MG63 (cell line): ENCODE measurements around the gene NRBP1. TPM values are rescaled to one million over a fixed set of nuclear protein-coding genes. Genes with fewer than 3 reads are reported as not detected.

Experiments
- DNase-seq: peaks from one replicate; pipeline ENCODE4 v3.0.0-alpha.2; 2020
- H3K27me3 ChIP-seq: fragments of 250-450 bp; sonication (Bioruptor Pico); 2 replicates; pipeline ENCODE4 v1.5.1; 2020; ENCODE audit warnings: mild to moderate bottlenecking, moderate library complexity
- H3K36me3 ChIP-seq: fragments of 250-450 bp; sonication (Bioruptor Pico); 2 replicates; pipeline ENCODE4 v1.5.1; 2020; ENCODE audit warnings: mild to moderate bottlenecking, moderate library complexity
- H3K4me3 ChIP-seq: fragments of 250-450 bp; sonication (Bioruptor Pico); 2 replicates; pipeline ENCODE4 v1.5.1; 2020; ENCODE audit warnings: mild to moderate bottlenecking, moderate library complexity
- H3K9me3 ChIP-seq: fragments of 250-450 bp; sonication (Bioruptor Pico); 2 replicates; pipeline ENCODE4 v1.5.1; 2020; ENCODE audit warnings: mild to moderate bottlenecking, moderate library complexity
- total RNA-seq: library from RNA; depleted of rRNA; stranded (reverse); fragments of >200 nt; shearing (Covaris generic); gene quantifications from 2 replicates; pipeline ENCODE4 v1.2.3, GENCODE V29; 2014; ENCODE audit warnings: low replicate concordance; rRNA removed

NRBP1 gene
- total RNA-seq, 1 experiment from 2014 or later, result 154 TPM

- Histone ChIP-seq H3K4me3 (no peak overlapping the region), H3K36me3 (peaks cover 26% of the 10 kb centered on the region), H3K27me3 (no peaks in the 10 kb centered on the region), H3K9me3 (no peaks in the 10 kb centered on the region)
- DNase-seq, result no peak
Measured at GRCh38 chr2:27448381-27448780, 19.9 kb downstream of the NRBP1 start.

- Histone ChIP-seq H3K27me3 (no peaks in the 10 kb centered on the region), H3K36me3 (peaks cover 22% of the 10 kb centered on the region), H3K4me3 (no peak overlapping the region), H3K9me3 (no peaks in the 10 kb centered on the region)
- no peak for DNase-seq
Measured at GRCh38 chr2:27451095-27451494, 22.7 kb downstream of the NRBP1 start.

GRCh38 chr2:27453968-27454367, 25.5 kb downstream of the NRBP1 start:
- H3K27me3 ChIP-seq, result no peaks in the 10 kb centered on the region
- no peak for DNase-seq
- H3K9me3 ChIP-seq, result no peaks in the 10 kb centered on the region
- peaks cover 8% of the 10 kb centered on the region for H3K36me3 ChIP-seq
- no peak overlapping the region for H3K4me3 ChIP-seq

- no peaks in the 10 kb centered on the region for H3K27me3 ChIP-seq
- H3K9me3 ChIP-seq, result no peaks in the 10 kb centered on the region
- DNase-seq, result no peak
- H3K4me3 ChIP-seq, result no peak overlapping the region
- no peaks in the 10 kb centered on the region; the same call in 1 of the 2 replicates for H3K36me3 ChIP-seq
Measured at GRCh38 chr2:27461118-27461517, 32.7 kb downstream of the NRBP1 start.

GRCh38 chr2:27464443-27464842, 36.0 kb downstream of the NRBP1 start:
- no peak overlapping the region for H3K4me3 ChIP-seq
- no peaks in the 10 kb centered on the region for H3K9me3 ChIP-seq
- DNase-seq, result no peak
- no peaks in the 10 kb centered on the region for H3K27me3 ChIP-seq
- no peaks in the 10 kb centered on the region for H3K36me3 ChIP-seq

- DNase-seq, result no peak
- no peaks in the 10 kb centered on the region for H3K9me3 ChIP-seq
- no peak overlapping the region for H3K4me3 ChIP-seq
- H3K36me3 ChIP-seq, result peaks cover 9% of the 10 kb centered on the region
- H3K27me3 ChIP-seq, result no peaks in the 10 kb centered on the region
Measured at GRCh38 chr2:27471961-27472360, 43.5 kb downstream of the NRBP1 start.

- Histone ChIP-seq H3K4me3 (no peak overlapping the region), H3K36me3 (peaks cover 11% of the 10 kb centered on the region; the same call in 1 of the 2 replicates), H3K9me3 (no peaks in the 10 kb centered on the region), H3K27me3 (no peaks in the 10 kb centered on the region)
- no peak for DNase-seq
Measured at GRCh38 chr2:27485496-27485895, 57.1 kb downstream of the NRBP1 start.

GRCh38 chr2:27489118-27489497, 60.7 kb downstream of the NRBP1 start:
- no peaks in the 10 kb centered on the region for H3K9me3 ChIP-seq
- DNase-seq, result peak; percentile 7
- H3K4me3 ChIP-seq, result peak overlapping the region; percentile 78
- no peaks in the 10 kb centered on the region for H3K27me3 ChIP-seq
- 0 out of 2 replicates have a peak, but pooled peaks cover 4% of the 10 kb centered on the region for H3K36me3 ChIP-seq

- 0 out of 2 replicates have a peak, but pooled peaks cover 1% of the 10 kb centered on the region for H3K36me3 ChIP-seq
- no peaks in the 10 kb centered on the region for H3K9me3 ChIP-seq
- H3K4me3 ChIP-seq, result peak within 1 kb of the TSS; percentile 78
- DNase-seq, result peak; percentile 96
- no peaks in the 10 kb centered on the region for H3K27me3 ChIP-seq
Measured at GRCh38 chr2:27489498-27490397, 61.3 kb downstream of the NRBP1 start, which contains the start of gene IFT172. Gene IFT172 (minus strand): TSS chr2:27489743. CDS start chr2:27489653, 90 bp downstream.

Other genes with a start within 250 kb of the NRBP1 start
- 186 and 199 TPM in 2 replicates for gene ATRAID, start 216.6 kb upstream of the NRBP1 start, total RNA-seq
- gene SLC5A6, start 216.4 kb upstream of the NRBP1 start, total RNA-seq, result 6.2 and 15.1 TPM in 2 replicates
- gene CAD, start 211.3 kb upstream of the NRBP1 start, total RNA-seq, result 18.7 and 38.9 TPM in 2 replicates
- gene SLC30A3, start 165.6 kb upstream of the NRBP1 start, total RNA-seq, result not detected in 2 replicates
- gene DNAJC5G, start 153.2 kb upstream of the NRBP1 start, total RNA-seq, result not detected in 2 replicates
- gene TRIM54, start 146.2 kb upstream of the NRBP1 start, total RNA-seq, result 2.1 TPM in 1 of 2 replicates, not detected in the other
- 1.3 TPM in 1 of 2 replicates, not detected in the other for gene UCN, start 120.2 kb upstream of the NRBP1 start, total RNA-seq
- gene MPV17, start 105.5 kb upstream of the NRBP1 start, total RNA-seq, result 66.5 and 72.4 TPM in 2 replicates
- 53.5 and 56.5 TPM in 2 replicates for gene GTF3C2, start 71.9 kb upstream of the NRBP1 start, total RNA-seq
- 33.6 and 48.0 TPM in 2 replicates for gene EIF2B4, start 58.3 kb upstream of the NRBP1 start, total RNA-seq
- gene SNX17, start 58.0 kb upstream of the NRBP1 start, total RNA-seq, result 195 and 280 TPM in 2 replicates
- gene ZNF513, start 47.9 kb upstream of the NRBP1 start, total RNA-seq, result 0.74 and 6.5 TPM in 2 replicates
- gene PPM1G, start 19.0 kb upstream of the NRBP1 start, total RNA-seq, result 139 and 145 TPM in 2 replicates
- not detected in 2 replicates for gene KRTCAP3, start 13.8 kb downstream of the NRBP1 start, total RNA-seq
- 8.7 and 40.1 TPM in 2 replicates for gene IFT172, start 61.1 kb downstream of the NRBP1 start, total RNA-seq
- gene FNDC4, start 66.6 kb downstream of the NRBP1 start, total RNA-seq, result 0.53 TPM in 1 of 2 replicates, not detected in the other
- gene GCKR, start 68.2 kb downstream of the NRBP1 start, total RNA-seq, result not detected in 2 replicates
- 31.4 and 50.2 TPM in 2 replicates for gene ZNF512, start 154.4 kb downstream of the NRBP1 start, total RNA-seq
- gene CCDC121, start 200.4 kb downstream of the NRBP1 start, total RNA-seq, result 1.2 and 3.3 TPM in 2 replicates
- 34.2 and 49.6 TPM in 2 replicates for gene GPN1, start 200.4 kb downstream of the NRBP1 start, total RNA-seq
- gene SUPT7L, start 235.0 kb downstream of the NRBP1 start, total RNA-seq, result 11.3 and 14.7 TPM in 2 replicates
- gene SLC4A1AP, start 235.3 kb downstream of the NRBP1 start, total RNA-seq, result 27.1 and 37.8 TPM in 2 replicates